HEK293T (cell line): Measurements from ENCODE around the gene FBXO45.

ENCODE experiments used
- CTBP1 ChIP-seq: fragments of 450-650 bp; IDR thresholded peaks from 2 replicates; pipeline ENCODE4 v1.6.1; 2016; ENCODE audit warnings: borderline replicate concordance
- FOXM1 ChIP-seq: fragments of 450-650 bp; IDR thresholded peaks from 2 replicates; pipeline ENCODE4 v1.6.1; 2017; ENCODE audit warnings: mild to moderate bottlenecking, borderline replicate concordance
- SP1 ChIP-seq: fragments of 450-650 bp; IDR thresholded peaks from 2 replicates; pipeline ENCODE4 v1.6.1; 2017
- TF ChIP-seq, protein P1 (sequence below): fragments of 450-650 bp; IDR thresholded peaks from 2 replicates; pipeline ENCODE4 v1.6.1; 2016

- TF ChIP-seq FOXM1: no peak
- TF ChIP-seq, protein P1, sequence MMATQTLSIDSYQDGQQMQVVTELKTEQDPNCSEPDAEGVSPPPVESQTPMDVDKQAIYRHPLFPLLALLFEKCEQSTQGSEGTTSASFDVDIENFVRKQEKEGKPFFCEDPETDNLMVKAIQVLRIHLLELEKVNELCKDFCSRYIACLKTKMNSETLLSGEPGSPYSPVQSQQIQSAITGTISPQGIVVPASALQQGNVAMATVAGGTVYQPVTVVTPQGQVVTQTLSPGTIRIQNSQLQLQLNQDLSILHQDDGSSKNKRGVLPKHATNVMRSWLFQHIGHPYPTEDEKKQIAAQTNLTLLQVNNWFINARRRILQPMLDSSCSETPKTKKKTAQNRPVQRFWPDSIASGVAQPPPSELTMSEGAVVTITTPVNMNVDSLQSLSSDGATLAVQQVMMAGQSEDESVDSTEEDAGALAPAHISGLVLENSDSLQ: no peak
- TF ChIP-seq SP1: no peak
- TF ChIP-seq CTBP1: no peak
These were observed 600 bp downstream of the FBXO45 start for GRCh38 chr3:196569003-196569516.
